Vagina (tissue), 2 donors: Measurements from ENCODE around the gene PRR5L. TPM values are rescaled to one million over a fixed set of nuclear protein-coding genes. Genes with fewer than 3 reads are reported as not detected.
A peak's percentile ranks its signal among the peaks of the same experiment; 100 is the strongest.
"Not testable (repeated sequence)": the region's sequence is repeated elsewhere in the genome, so short reads cannot be mapped to it uniquely, and the experiment has no call there.

Source experiments
- DNase-seq, 2 donors: peaks; one replicate each; pipeline ENCODE4 v3.0.0-alpha.2; 2017; ENCODE audit errors: extremely low spot score in 2 of 2
- H3K27ac ChIP-seq: fragments of 200-600 bp; sonication (generic); one replicate; pipeline ENCODE4 v1.5.1; 2019
- H3K27me3 ChIP-seq: fragments of 200-600 bp; sonication (generic); one replicate; pipeline ENCODE4 v1.5.1; 2019
- H3K36me3 ChIP-seq, 2 donors: fragments of 200-600 bp; sonication (generic); one replicate each; pipeline ENCODE4 v1.5.1; 2017 to 2019
- H3K4me1 ChIP-seq: fragments of 200-600 bp; sonication (generic); one replicate; pipeline ENCODE4 v1.5.1; 2019
- H3K4me3 ChIP-seq, 2 donors: fragments of 200-600 bp; sonication (generic); 1 replicate in 1 of 2; 2 replicates in 1 of 2; pipeline ENCODE4 v1.5.1; 2016 to 2019
- H3K9me3 ChIP-seq: fragments of 200-600 bp; sonication (generic); one replicate; pipeline ENCODE4 v1.5.1; 2019
- CTCF ChIP-seq, 3 experiments: fragments of 450-650 bp in 2 of 3; fragments of 200-600 bp in 1 of 3; sonication (generic) in 1 of 3; IDR thresholded peaks; one replicate each; pipeline ENCODE4 v1.5.1; 2017 to 2019; ENCODE audit warnings: antibody characterized with exemption in 3 of 3, mild to moderate bottlenecking in 2 of 3, moderate library complexity in 2 of 3
- POLR2A ChIP-seq, 2 donors: fragments of 450-650 bp; IDR thresholded peaks; one replicate each; pipeline ENCODE4 v1.6.1; 2017; ENCODE audit warnings: antibody characterized with exemption in 2 of 2, mild to moderate bottlenecking in 2 of 2, moderate library complexity in 2 of 2
- POLR2AphosphoS5 ChIP-seq, 2 donors: sonication (generic); formaldehyde crosslinking; IDR thresholded peaks; one replicate each; pipeline ENCODE4 v1.9.0; 2017; ENCODE audit warnings: antibody characterized with exemption in 2 of 2, mild to moderate bottlenecking in 2 of 2, low read depth in 1 of 2; ENCODE audit not compliant: insufficient read depth in 1 of 2
- intact Hi-C: fragments of 100-400 bp; cut with DNase I; formaldehyde crosslinking; loops from one replicate; pipeline ENCODE4 v1.15.1; 2023
- small RNA-seq: library from RNA; depleted of rRNA; stranded (forward); fragments of <200 nt; gene quantifications from one replicate; pipeline ENCODE3, GENCODE V24; 2016
- total RNA-seq: library from RNA; depleted of rRNA; stranded (reverse); fragments of >200 nt; gene quantifications from one replicate; pipeline ENCODE4 v1.2.3, GENCODE V29; 2016

Gene PRR5L
- total RNA-seq, 1 donor from 2014 or later, result 27.5 TPM

DNA sequence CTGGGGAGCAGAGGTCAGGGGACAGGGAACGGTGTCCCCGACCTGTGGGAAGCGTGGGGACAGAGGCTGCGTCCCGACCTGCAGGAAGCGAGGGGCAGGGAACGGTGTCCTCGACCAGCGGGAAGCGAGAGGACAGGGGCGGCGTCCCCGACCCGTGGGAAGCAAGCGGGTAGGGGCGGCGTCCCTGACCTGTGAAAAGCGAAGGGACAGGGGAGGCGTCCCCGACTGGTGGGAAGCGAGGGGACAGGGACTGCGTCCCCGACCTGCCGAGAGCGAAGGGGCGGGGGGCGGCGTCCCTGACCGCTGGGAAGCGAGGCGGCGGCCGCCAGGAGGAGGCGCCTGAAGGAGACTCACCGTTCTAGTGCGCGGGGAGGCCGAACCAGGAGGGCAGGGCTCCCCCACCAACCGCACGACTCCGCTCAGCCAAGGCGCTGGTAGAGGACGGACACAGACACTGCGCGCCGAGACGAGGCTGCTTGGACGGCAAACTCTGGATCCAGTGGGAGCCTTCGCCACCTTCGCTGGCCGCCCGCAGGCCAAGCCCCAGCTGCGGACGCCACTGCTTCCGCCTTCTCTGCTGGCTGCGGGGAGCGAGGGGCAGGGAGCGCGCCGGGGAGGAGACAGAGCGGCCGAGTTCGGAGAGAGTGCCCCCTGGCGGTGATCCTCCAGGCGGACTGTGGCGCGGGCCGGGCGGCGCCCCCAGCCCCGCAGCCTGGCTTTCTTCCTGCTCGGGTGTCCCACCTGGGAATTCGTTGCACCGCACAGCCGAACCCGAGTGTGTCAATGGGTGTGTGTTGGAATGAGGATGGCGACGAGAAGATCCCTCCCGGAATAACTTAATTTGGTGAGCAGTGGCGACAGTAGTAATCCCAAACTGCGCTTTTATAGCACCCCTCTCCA is 213.9 kb downstream of the PRR5L start, which contains the start of gene TRAF6:
TRAF6 (minus strand) TSS at position 579 of the 900 bp plus-strand sequence. CDS start 8,757 bp downstream, outside the sequence.
- H3K27ac ChIP-seq, result peak within 1 kb of the TSS; percentile 88
- no peaks in the 10 kb centered on the region for H3K27me3 ChIP-seq
- no peak for DNase-seq
- H3K36me3 ChIP-seq, result no peaks in the 10 kb centered on the region
- H3K4me3 ChIP-seq, result peak within 1 kb of the TSS; percentile 83 to 92
- intact Hi-C loops, result no loop called here
- TF ChIP-seq CTCF (IDR thresholded peaks at IDR 0.05) (peak; percentile 42 to 97 (median 86)), POLR2AphosphoS5 (IDR thresholded peaks at IDR 0.05; ENCODE audit: insufficient read depth in 1 of 2, low read depth in 1 of 2) (peak in 1 of 2 donors; percentile 94), POLR2A (IDR thresholded peaks at IDR 0.05) (peak in 1 of 2 donors; percentile 70)
- no peaks in the 10 kb centered on the region for H3K9me3 ChIP-seq
- H3K4me1 ChIP-seq, result peaks cover 37% of the 10 kb centered on the region

- intact Hi-C loops, result no loop called here
- no peak for TF ChIP-seq CTCF (IDR thresholded peaks at IDR 0.05)
- H3K9me3 ChIP-seq, result no peaks in the 10 kb centered on the region
Observed at GRCh38 chr11:36510594-36510942, 214.5 kb downstream of the PRR5L start.

DNA sequence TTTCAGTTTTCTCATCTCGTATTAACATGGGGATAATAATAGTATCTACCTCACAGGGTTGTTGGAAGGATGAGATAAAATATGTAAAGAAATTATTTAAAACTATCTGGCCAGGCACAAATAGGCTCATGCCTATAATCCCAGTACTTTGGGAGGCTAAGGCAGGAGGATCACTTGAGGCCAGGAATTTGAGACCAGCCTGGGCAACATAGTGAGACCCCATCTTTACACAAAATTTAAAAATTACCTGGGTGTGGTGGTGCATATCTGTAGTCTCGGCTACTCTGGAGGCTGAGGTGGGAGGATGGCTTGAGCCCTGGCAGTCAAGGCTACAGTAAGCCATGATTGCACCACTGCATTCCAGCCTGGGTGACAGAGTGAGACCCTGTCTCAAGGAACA is 215.0 kb downstream of the PRR5L start:
- H3K27ac ChIP-seq, H3K27me3 ChIP-seq, intact Hi-C loops, H3K36me3 ChIP-seq, DNase-seq, H3K9me3 ChIP-seq: not testable (repeated sequence)
- H3K4me1 ChIP-seq, result peaks cover 26% of the 10 kb centered on the region
- H3K4me3 ChIP-seq, result peak overlapping the region in 1 of 2 donors; percentile 92

More at GRCh38 chr11:36510594-36510942, 214.5 kb downstream of the PRR5L start:
- Histone ChIP-seq H3K4me1 (peaks cover 30% of the 10 kb centered on the region), H3K27ac (peak overlapping the region; percentile 88), H3K4me3 (peak overlapping the region; percentile 83 to 92), H3K27me3 (no peaks in the 10 kb centered on the region), H3K36me3 (no peaks in the 10 kb centered on the region)
- no peak for DNase-seq

DNA sequence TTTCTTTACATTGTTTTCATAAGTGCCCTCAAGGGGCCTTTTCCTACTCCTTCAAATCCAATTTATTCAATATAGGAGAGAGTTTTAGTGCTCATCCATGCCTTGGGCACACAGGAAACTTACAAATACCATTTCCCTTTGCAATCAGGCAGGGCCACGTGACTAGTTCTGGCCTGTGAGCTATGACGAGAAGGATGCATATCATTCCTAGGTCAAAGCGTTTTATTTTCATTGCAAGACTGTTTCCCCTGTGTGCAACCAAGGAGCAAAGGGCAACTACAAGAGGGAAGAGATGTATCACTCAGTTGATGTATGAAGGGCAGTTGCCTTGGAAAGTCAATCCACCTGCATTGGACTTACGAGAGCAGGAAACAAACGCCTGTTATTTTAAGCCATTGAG is 215.9 kb downstream of the PRR5L start:
- Histone ChIP-seq H3K36me3 (no peaks in the 10 kb centered on the region), H3K9me3 (no peaks in the 10 kb centered on the region), H3K4me1 (peaks cover 18% of the 10 kb centered on the region), H3K4me3 (no peak overlapping the region), H3K27me3 (no peaks in the 10 kb centered on the region), H3K27ac (no peak overlapping the region)
- TF ChIP-seq CTCF (IDR thresholded peaks at IDR 0.05), result no peak
- TF ChIP-seq POLR2A (IDR thresholded peaks at IDR 0.05), result no peak
- TF ChIP-seq POLR2AphosphoS5 (IDR thresholded peaks at IDR 0.05; ENCODE audit: insufficient read depth in 1 of 2, low read depth in 1 of 2), result no peak
- intact Hi-C loops, result no loop called here
- no peak for DNase-seq

GRCh38 chr11:36513965-36514364 is 217.9 kb downstream of the PRR5L start:
- TF ChIP-seq POLR2AphosphoS5 (IDR thresholded peaks at IDR 0.05; ENCODE audit: insufficient read depth in 1 of 2, low read depth in 1 of 2) (no peak), CTCF (IDR thresholded peaks at IDR 0.05) (no peak), POLR2A (IDR thresholded peaks at IDR 0.05) (no peak)
- DNase-seq, result no peak
- no peaks in the 10 kb centered on the region for H3K9me3 ChIP-seq
- no peaks in the 10 kb centered on the region for H3K36me3 ChIP-seq
- H3K4me3 ChIP-seq, result no peak overlapping the region
- H3K4me1 ChIP-seq, result peaks cover 6% of the 10 kb centered on the region
- no peaks in the 10 kb centered on the region for H3K27me3 ChIP-seq
- intact Hi-C loops, result no loop called here
- H3K27ac ChIP-seq, result no peak overlapping the region

Small RNAs within 50 kb of the gene (small RNA-seq; reads per million reads assigned to genes)
- gene AC061999.1, result not detected

Other genes with a start within 250 kb of the PRR5L start
- gene COMMD9, start 6.9 kb upstream of the PRR5L start, total RNA-seq, result 22.6 TPM
- gene TRAF6, start 214.0 kb downstream of the PRR5L start, total RNA-seq, result 10.6 TPM